GM13976 (cell line): ENCODE measurements around the gene RDH11.

Experiments
- DNase-seq: peaks from one replicate; pipeline ENCODE4 v3.0.0; 2012; ENCODE audit warnings: low spot score
- CTCF ChIP-seq: IDR thresholded peaks from 2 replicates; pipeline ENCODE4 v1.5.1; 2012; ENCODE audit warnings: borderline replicate concordance, mild to moderate bottlenecking; ENCODE audit not compliant: insufficient read depth; ENCODE audit errors: extremely low read depth, missing control alignments, control extremely low read depth
- in situ Hi-C: fragments of 300-500 bp; cut with MboI; formaldehyde crosslinking; loops from one replicate; pipeline ENCODE4 v1.12.0; 2022; ENCODE audit warnings: low sequenced_read_pairs, mixed read lengths, inconsistent platforms; ENCODE audit not compliant: unreplicated experiment

Gene RDH11

GRCh38 chr14:67630938-67631337, 64.6 kb downstream of the RDH11 start:
- DNase-seq: no peak
- in situ Hi-C loops: no loop called here
- no peak for TF ChIP-seq CTCF

GRCh38 chr14:67630186-67630585, 65.4 kb downstream of the RDH11 start:
- no peak for TF ChIP-seq CTCF
- DNase-seq: no peak
- in situ Hi-C loops: no loop called here

GRCh38 chr14:67627519-67627918, 68.0 kb downstream of the RDH11 start:
- DNase-seq: no peak
- in situ Hi-C loops: no loop called here
- TF ChIP-seq CTCF: no peak
